Adrenal gland (tissue), 12 donors: ENCODE data around the gene PDPN. TPM values are rescaled to one million over a fixed set of nuclear protein-coding genes. Genes with fewer than 3 reads are reported as not detected.
A peak's percentile ranks its signal among the peaks of the same experiment; 100 is the strongest.

Experiments
- DNase-seq, 7 donors: peaks; one replicate each; pipeline ENCODE4 v3.0.0-alpha.2; 2019 to 2020
- H3K27ac ChIP-seq, 5 donors: fragments of 200-600 bp; sonication (generic) in 4 of 5; 1 replicate in 3 of 5; 2 replicates in 2 of 5; pipeline versions ENCODE4 v1.5.1 to v1.8.0; 2016 to 2020; ENCODE audit warnings: mild to moderate bottlenecking in 1 of 5
- H3K27me3 ChIP-seq: fragments of 200-600 bp; 2 replicates; pipeline ENCODE4 v1.8.0; 2021
- H3K36me3 ChIP-seq, 2 donors: fragments of 200-600 bp; replicated peaks in 1 of 2; 1 replicate in 1 of 2; 2 replicates in 1 of 2; pipeline versions ENCODE4 v1.5.1 to v1.8.0; 2018 to 2022
- H3K4me1 ChIP-seq, 2 donors: fragments of 200-600 bp; replicated peaks in 1 of 2; 1 replicate in 1 of 2; 2 replicates in 1 of 2; pipeline versions ENCODE4 v1.5.1 to v1.8.0; 2018 to 2021
- H3K4me3 ChIP-seq, 4 donors: fragments of 200-600 bp; sonication (generic) in 3 of 4; one replicate each; pipeline ENCODE4 v1.5.1; 2016 to 2018
- H3K9me3 ChIP-seq, 3 donors: fragments of 200-600 bp; sonication (generic) in 1 of 3; replicated peaks in 1 of 3; 1 replicate in 2 of 3; 2 replicates in 1 of 3; pipeline versions ENCODE4 v1.5.1 to v1.8.0; 2016 to 2021
- CTCF ChIP-seq, 6 experiments: fragments of 450-650 bp in 4 of 6; fragments of 200-600 bp in 2 of 6; sonication (generic) in 1 of 6; IDR thresholded peaks; 1 replicate in 5 of 6; 2 replicates in 1 of 6; pipeline versions ENCODE4 v1.5.1 to v1.8.0; 2016 to 2021; ENCODE audit warnings: antibody characterized with exemption in 6 of 6, mild to moderate bottlenecking in 2 of 6, moderate library complexity in 1 of 6
- POLR2A ChIP-seq, 2 donors: fragments of 450-650 bp; IDR thresholded peaks; one replicate each; pipeline ENCODE4 v1.6.1; 2017; ENCODE audit warnings: antibody characterized with exemption in 2 of 2, mild to moderate bottlenecking in 2 of 2, moderate library complexity in 1 of 2
- WGBS, 4 donors: extraction: QIAGEN DNeasy Blood & Tissue Kit in 2 of 4; methylation state at CpG; one replicate each; pipeline versions ENCODE4 v1.1.5 to v1.1.7; 2013 to 2017; 5-methylcytosine and 5-hydroxymethylcytosine counted together
- intact Hi-C, 2 donors: fragments of 100-400 bp; cut with DNase I; formaldehyde crosslinking; loops; one replicate each; pipeline versions ENCODE4 v1.14.1 to v1.15.0; 2022 to 2023
- polyA plus RNA-seq, 3 donors: library from polyadenylated mRNA; stranded (reverse); fragments of 200-250 nt in 2 of 3; fragments of 350-450 nt in 1 of 3; fragmentation: Illumina TruSeq in 1 of 3; extraction: RNeasy Lipid Tissue Mini Kit (QIAGEN cat#74804) in 1 of 3; gene quantifications; one replicate each; pipeline ENCODE4 v1.2.3, GENCODE V29; 2013 to 2014
- total RNA-seq, 9 donors: library from RNA; depleted of rRNA in 4 of 9; stranded (reverse); fragments of >200 nt in 4 of 9; fragments of 120-200 nt in 1 of 9; fragmentation: NEBNext Ultra II Directional in 1 of 9; extraction: Animal tissue kit (Norgen Biotek cat#: 25700) in 1 of 9; gene quantifications; one replicate each; pipeline versions ENCODE4 v1.1.0 to v1.2.4, GENCODE V29; 2013 to 2023
- donor health status: healthy with polysubstance abuse.
- donor health status: Bipolar disorder and iron deficiency.
- donor health status: DM: yes; HTN: yes; CAD: no.
- donor health status: DM: no; HTN: no; CAD: no.
- donor health status: DM: no; HTN: no; CAD: no.
- donor health status: DM: yes; HTN: yes; CAD: no.

PDPN gene
- total and polyA plus RNA-seq, 12 donors, result 1.2 to 13.8 (median 5.6) TPM

GRCh38 chr1:13544221-13544556, 39.4 kb upstream of the PDPN start:
- Histone ChIP-seq H3K27ac (peak overlapping the region in 4 of 5 donors; percentile 80 to 95 (median 86)), H3K27me3 (no peaks in the 10 kb centered on the region), H3K4me3 (peak overlapping the region in 1 of 4 donors; percentile 33), H3K9me3 (no peaks in the 10 kb centered on the region), H3K36me3 (no peaks in the 10 kb centered on the region), H3K4me1 (peaks cover 3 to 13% of the 10 kb centered on the region in 2 donors)
- 45 to 57% (median 50%) methylated on average over 3 to 5 of the region's 5 CpGs for WGBS, 4 donors
- no peak for TF ChIP-seq POLR2A (IDR thresholded peaks at IDR 0.05)
- peak in 1 of 6 experiments; percentile 22 for TF ChIP-seq CTCF (IDR thresholded peaks at IDR 0.05)
- no peak for DNase-seq
- intact Hi-C loops, result loop anchor here in 1 of 2 donors (10.0 kb wide), 1 partner anchor 79 kb away; no protein-coding TSS in a partner anchor

- no peaks in the 10 kb centered on the region for H3K9me3 ChIP-seq
- DNase-seq, result no peak
- no peaks in the 10 kb centered on the region for H3K27me3 ChIP-seq
- no peaks in the 10 kb centered on the region for H3K36me3 ChIP-seq
- peaks cover 3 to 9% of the 10 kb centered on the region in 2 donors for H3K4me1 ChIP-seq
- 62 to 83% (median 82%) methylated on average over 3 of the region's 3 CpGs; no CpG with 5 or more reads in 1 of the 4 donors for WGBS, 4 donors
- no peak overlapping the region for H3K27ac ChIP-seq
- TF ChIP-seq CTCF (IDR thresholded peaks at IDR 0.05) (no peak), POLR2A (IDR thresholded peaks at IDR 0.05) (no peak)
- no peak overlapping the region for H3K4me3 ChIP-seq
- intact Hi-C loops, result loop anchor here in 1 of 2 donors (10.0 kb wide), 1 partner anchor 82 kb away; no protein-coding TSS in a partner anchor
These were observed 36.8 kb upstream of the PDPN start for GRCh38 chr1:13546791-13547190.

DNA sequence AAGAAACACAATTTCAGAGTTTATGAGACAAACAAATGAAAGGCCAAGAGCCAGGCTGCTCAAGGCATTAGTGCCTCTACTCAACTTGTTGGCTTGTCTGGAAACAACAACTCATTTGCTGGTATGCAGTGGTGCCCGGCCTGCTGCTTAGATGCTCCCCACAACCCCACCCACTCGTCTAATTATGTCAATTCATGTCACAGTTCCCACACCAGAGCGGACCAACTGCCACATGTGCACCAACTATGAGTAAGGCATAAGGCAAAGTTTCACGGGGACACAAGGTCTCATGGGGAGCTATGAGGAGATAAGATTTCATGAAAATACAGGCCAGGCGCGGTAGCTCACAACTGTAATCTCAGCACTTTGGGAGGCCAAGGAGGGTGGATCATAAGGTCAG, 35.4 kb upstream of the PDPN start:
- 81 to 93% (median 89%) methylated on average over 6 of the region's 6 CpGs for WGBS, 4 donors
- H3K27me3 ChIP-seq, result no peaks in the 10 kb centered on the region
- TF ChIP-seq POLR2A (IDR thresholded peaks at IDR 0.05) (no peak), CTCF (IDR thresholded peaks at IDR 0.05) (no peak)
- H3K27ac ChIP-seq, result no peak overlapping the region
- H3K36me3 ChIP-seq, result no peaks in the 10 kb centered on the region
- intact Hi-C loops, result loop anchor here in 1 of 2 donors (10.0 kb wide), 1 partner anchor 83 kb away; no protein-coding TSS in a partner anchor
- DNase-seq, result no peak
- H3K4me3 ChIP-seq, result no peak overlapping the region
- H3K4me1 ChIP-seq, result peaks cover 3 to 8% of the 10 kb centered on the region in 2 donors
- no peaks in the 10 kb centered on the region for H3K9me3 ChIP-seq

- intact Hi-C loops, result loop anchor here in 1 of 2 donors (10.0 kb wide), 1 partner anchor 84 kb away; no protein-coding TSS in a partner anchor
- 62 to 72% (median 67%) methylated on average over 6 of the region's 6 CpGs for WGBS, 4 donors
- no peak for DNase-seq
- H3K4me1 ChIP-seq, result peaks cover 0 to 3% of the 10 kb centered on the region in 2 donors
- no peak for TF ChIP-seq POLR2A (IDR thresholded peaks at IDR 0.05)
- no peak for TF ChIP-seq CTCF (IDR thresholded peaks at IDR 0.05)
- H3K36me3 ChIP-seq, result no peaks in the 10 kb centered on the region
- no peak overlapping the region for H3K27ac ChIP-seq
- no peaks in the 10 kb centered on the region for H3K27me3 ChIP-seq
- no peak overlapping the region for H3K4me3 ChIP-seq
- H3K9me3 ChIP-seq, result no peaks in the 10 kb centered on the region
These were observed 34.6 kb upstream of the PDPN start for GRCh38 chr1:13549021-13549420.
